Spleen (tissue), 11 donors: Measurements from ENCODE around the gene FAM107B. TPM values are rescaled to one million over a fixed set of nuclear protein-coding genes. Genes with fewer than 3 reads are reported as not detected.
"Not testable (repeated sequence)": the region's sequence is repeated elsewhere in the genome, so short reads cannot be mapped to it uniquely, and the experiment has no call there.

Experiments
- DNase-seq: peaks from one replicate; pipeline ENCODE4 v3.0.0-alpha.2; 2020
- H3K27ac ChIP-seq, 8 donors: fragments of 200-600 bp; sonication (generic) in 7 of 8; 1 replicate in 4 of 8; 2 replicates in 4 of 8; pipeline versions ENCODE4 v1.5.0 to v1.8.0; 2016 to 2021; ENCODE audit warnings: inconsistent platforms in 4 of 8, mild to moderate bottlenecking in 4 of 8, moderate library complexity in 1 of 8
- H3K27me3 ChIP-seq, 7 donors: fragments of 200-600 bp; sonication (generic) in 6 of 7; replicated peaks in 1 of 7; 1 replicate in 4 of 7; 2 replicates in 3 of 7; pipeline versions ENCODE4 v1.5.0 to v1.8.0; 2016 to 2021; ENCODE audit warnings: inconsistent platforms in 3 of 7, mild to moderate bottlenecking in 1 of 7
- H3K36me3 ChIP-seq, 6 donors: fragments of 200-600 bp; sonication (generic) in 5 of 6; 1 replicate in 4 of 6; 2 replicates in 2 of 6; pipeline versions ENCODE4 v1.5.0 to v1.8.0; 2016 to 2021; ENCODE audit warnings: inconsistent platforms in 2 of 6
- H3K4me1 ChIP-seq, 6 donors: fragments of 200-600 bp; sonication (generic) in 5 of 6; 1 replicate in 3 of 6; 2 replicates in 3 of 6; pipeline versions ENCODE4 v1.5.0 to v1.8.0; 2016 to 2021; ENCODE audit warnings: inconsistent platforms in 3 of 6
- H3K4me3 ChIP-seq, 8 donors: fragments of 200-600 bp; sonication (generic) in 7 of 8; 1 replicate in 4 of 8; 2 replicates in 4 of 8; pipeline versions ENCODE4 v1.5.0 to v1.8.0; 2016 to 2021; ENCODE audit warnings: inconsistent platforms in 4 of 8, mild to moderate bottlenecking in 4 of 8, moderate library complexity in 2 of 8
- H3K9me3 ChIP-seq, 8 donors: fragments of 200-600 bp; sonication (generic) in 7 of 8; 1 replicate in 4 of 8; 2 replicates in 4 of 8; pipeline versions ENCODE4 v1.5.0 to v1.8.0; 2016 to 2021; ENCODE audit warnings: inconsistent platforms in 4 of 8
- CTCF ChIP-seq, 11 experiments: fragments of 200-600 bp in 7 of 11; fragments of 450-650 bp in 4 of 11; sonication (generic) in 4 of 11; IDR thresholded peaks in 8 of 11; conservative IDR thresholded peaks in 3 of 11; 1 replicate in 7 of 11; 2 replicates in 4 of 11; pipeline versions ENCODE4 v1.4.0 to v1.8.0; 2016 to 2021; ENCODE audit warnings: antibody characterized with exemption in 11 of 11, inconsistent platforms in 4 of 11, mild to moderate bottlenecking in 1 of 11
- POLR2A ChIP-seq, 3 donors: fragments of 450-650 bp; IDR thresholded peaks; one replicate each; pipeline ENCODE4 v1.5.1; 2017; ENCODE audit warnings: antibody characterized with exemption in 3 of 3, mild to moderate bottlenecking in 1 of 3
- POLR2AphosphoS5 ChIP-seq, 3 donors: sonication (generic); formaldehyde crosslinking; IDR thresholded peaks; one replicate each; pipeline ENCODE4 v1.5.1; 2017; ENCODE audit warnings: antibody characterized with exemption in 3 of 3
- WGBS, 5 donors: extraction: QIAGEN DNeasy Blood & Tissue Kit in 3 of 5; methylation state at CpG; one replicate each; pipeline versions ENCODE4 v1.1.5 to v1.1.7; 2013 to 2018; 5-methylcytosine and 5-hydroxymethylcytosine counted together
- intact Hi-C: fragments of 100-400 bp; cut with DNase I; formaldehyde crosslinking; loops from one replicate; pipeline ENCODE4 v1.15.0; 2023; ENCODE audit warnings: low total_unique reads
- polyA plus RNA-seq, 3 donors: library from polyadenylated mRNA; stranded (reverse); fragments of 200-250 nt; gene quantifications; one replicate each; pipeline ENCODE4 v1.2.1, GENCODE V29; 2013
- total RNA-seq, 7 donors: library from RNA; depleted of rRNA in 3 of 7; stranded (reverse); fragments of >200 nt in 3 of 7; fragmentation: NEBNext Ultra II Directional in 4 of 7; extraction: Animal tissue kit (Norgen Biotek cat#: 25700) in 4 of 7; gene quantifications; one replicate each; pipeline versions ENCODE4 v1.1.0 to v1.2.1, GENCODE V29; 2016 to 2021
- donor health status: healthy with polysubstance abuse.
- donor health status: DM: no; HTN: no; CAD: no; lungs with moderate emphysema.
- donor health status: DM: no; HTN: no; CAD: no.
- donor health status: Bipolar disorder and iron deficiency.
- donor health status: healthy.
- donor health status: DM: no; HTN: no; CAD: no.
- donor health status: DM: yes; HTN: yes; CAD: no.

FAM107B gene
- total and polyA plus RNA-seq, 10 donors, result 40.1 to 115 (median 75.5) TPM

GRCh38 chr10:14639637-14640036 is 135.1 kb downstream of the FAM107B start:
- H3K27ac ChIP-seq, result no peak overlapping the region
- TF ChIP-seq POLR2AphosphoS5 (IDR thresholded peaks at IDR 0.05), result no peak
- TF ChIP-seq CTCF (IDR thresholded peaks at IDR 0.05 in 8 of 11, conservative IDR thresholded peaks at IDR 0.05 in 3 of 11), result no peak
- no peak for TF ChIP-seq POLR2A (IDR thresholded peaks at IDR 0.05)
- H3K27me3 ChIP-seq, result no peaks in the 10 kb centered on the region
- H3K36me3 ChIP-seq, result no peaks in the 10 kb centered on the region
- peaks cover 0 to 4% (median 0%) of the 10 kb centered on the region in 8 donors for H3K9me3 ChIP-seq
- DNase-seq, result no peak
- peaks cover 0 to 13% (median 2%) of the 10 kb centered on the region in 6 donors for H3K4me1 ChIP-seq
- no peak overlapping the region for H3K4me3 ChIP-seq
- intact Hi-C loops, result no loop called here
- 68 to 91% (median 73%) methylated on average over 3 of the region's 3 CpGs for WGBS, 5 donors

DNA sequence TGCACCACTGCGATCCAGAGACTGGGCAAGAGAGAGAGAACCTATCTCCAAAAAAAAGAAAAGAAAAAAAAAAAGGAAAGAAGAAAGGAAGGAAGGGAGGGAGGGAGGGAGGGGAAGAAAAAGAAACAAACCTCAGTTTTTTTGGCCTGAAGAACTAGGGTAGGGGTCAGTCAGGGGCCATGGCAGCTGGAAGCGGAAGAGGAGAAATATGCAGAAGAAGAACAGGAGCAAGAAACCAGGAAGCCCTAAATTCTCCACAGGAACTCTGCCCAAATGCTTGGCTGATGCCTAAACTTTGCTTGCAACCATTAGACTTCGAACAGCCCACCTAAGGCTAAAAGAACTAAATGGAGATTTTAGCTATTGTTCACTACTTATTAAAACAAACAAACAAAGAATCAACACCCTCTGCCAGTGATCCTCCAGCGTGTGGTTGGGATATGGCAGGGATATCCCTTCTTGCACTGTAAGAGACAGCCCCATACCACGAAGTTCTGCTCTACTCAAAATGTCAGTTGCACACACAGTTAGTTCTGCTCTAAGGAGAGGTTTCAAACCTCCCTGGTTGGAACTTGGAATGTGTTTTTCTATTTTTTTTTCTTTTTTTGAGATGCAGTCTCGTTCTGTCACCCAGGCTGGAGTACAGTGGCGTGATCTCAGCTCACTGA is 139.5 kb downstream of the FAM107B start:
- H3K27ac ChIP-seq, result peak overlapping the region in 1 of 8 donors; percentile 2
- no peaks in the 10 kb centered on the region for H3K27me3 ChIP-seq
- intact Hi-C loops, result no loop called here
- no peaks in the 10 kb centered on the region for H3K9me3 ChIP-seq
- WGBS, 5 donors, result 70 to 84% (median 75%) methylated on average over 7 of the region's 7 CpGs
- no peaks in the 10 kb centered on the region for H3K36me3 ChIP-seq
- no peak for DNase-seq
- peaks cover 0 to 18% (median 3%) of the 10 kb centered on the region in 6 donors for H3K4me1 ChIP-seq
- no peak overlapping the region for H3K4me3 ChIP-seq
- no peak for TF ChIP-seq POLR2A (IDR thresholded peaks at IDR 0.05)
- no peak for TF ChIP-seq POLR2AphosphoS5 (IDR thresholded peaks at IDR 0.05)
- TF ChIP-seq CTCF (IDR thresholded peaks at IDR 0.05 in 8 of 11, conservative IDR thresholded peaks at IDR 0.05 in 3 of 11), result no peak

DNA sequence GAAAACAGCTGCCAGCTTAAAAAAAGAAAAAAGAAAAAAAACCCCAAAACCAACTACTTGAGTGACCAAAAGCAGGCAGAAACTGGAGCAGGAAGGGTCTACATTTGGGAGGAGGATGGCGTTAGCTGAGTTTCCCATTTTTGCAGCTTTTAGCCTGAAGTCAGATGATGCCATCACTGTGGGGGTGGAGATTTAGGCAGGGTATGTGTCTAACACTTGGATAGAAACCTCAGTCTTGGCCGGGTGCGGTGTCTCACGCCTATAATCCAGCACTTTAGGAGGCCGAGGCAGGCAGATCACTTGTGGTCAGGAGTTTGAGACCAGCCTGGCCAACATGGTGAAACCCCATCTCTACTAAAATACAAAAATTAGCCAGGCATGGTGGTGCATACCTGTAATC is 140.1 kb downstream of the FAM107B start:
- H3K27me3 ChIP-seq, intact Hi-C loops, DNase-seq, H3K36me3 ChIP-seq, H3K4me3 ChIP-seq, H3K9me3 ChIP-seq: not testable (repeated sequence)
- WGBS, 5 donors, result 73 to 88% (median 75%) methylated on average over 5 of the region's 5 CpGs
- peaks cover 0 to 24% (median 5%) of the 10 kb centered on the region in 6 donors for H3K4me1 ChIP-seq
- H3K27ac ChIP-seq, result peak overlapping the region in 1 of 8 donors; percentile 2

DNA sequence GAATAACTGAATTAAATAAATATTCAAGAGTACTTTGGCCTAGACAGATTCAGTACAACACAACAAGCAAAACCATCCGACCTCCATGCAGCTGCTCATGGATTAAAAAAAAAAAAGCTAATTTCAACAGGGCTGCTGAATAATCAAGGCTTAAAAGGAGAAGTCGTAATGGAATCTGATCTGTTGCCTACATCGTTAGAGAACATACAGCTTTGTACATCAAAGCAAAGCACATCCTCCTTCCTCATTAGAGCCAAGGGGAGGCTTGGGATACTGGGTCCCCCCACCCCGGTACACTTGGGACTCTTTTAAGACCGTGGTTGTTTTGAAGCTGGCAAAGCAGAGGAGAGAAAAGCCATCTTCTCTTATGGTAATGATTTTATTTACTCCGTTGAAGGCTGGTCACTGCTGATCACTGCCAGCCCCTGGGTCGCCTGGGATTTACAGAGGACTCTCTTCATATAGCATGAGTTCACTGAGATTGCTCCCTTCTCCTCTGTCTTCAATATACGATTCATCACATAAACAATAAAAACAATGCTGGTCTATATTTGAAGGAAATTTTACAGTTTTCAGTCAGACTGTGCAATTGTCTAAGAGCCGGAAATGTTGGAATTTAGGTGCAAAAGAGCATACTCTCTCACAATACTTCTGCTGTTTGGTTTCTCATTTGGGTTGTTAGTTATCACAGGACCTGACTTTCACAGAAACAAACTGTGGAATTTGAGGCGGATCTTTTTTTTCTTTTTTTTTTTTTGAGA is 148.8 kb downstream of the FAM107B start:
- Histone ChIP-seq H3K27ac (no peak overlapping the region), H3K4me3 (no peak overlapping the region), H3K4me1 (peaks cover 0 to 31% (median 3%) of the 10 kb centered on the region in 6 donors), H3K36me3 (no peaks in the 10 kb centered on the region), H3K9me3 (no peaks in the 10 kb centered on the region), H3K27me3 (no peaks in the 10 kb centered on the region)
- no peak for TF ChIP-seq POLR2A (IDR thresholded peaks at IDR 0.05)
- TF ChIP-seq POLR2AphosphoS5 (IDR thresholded peaks at IDR 0.05), result no peak
- no peak for TF ChIP-seq CTCF (IDR thresholded peaks at IDR 0.05 in 8 of 11, conservative IDR thresholded peaks at IDR 0.05 in 3 of 11)
- DNase-seq, result no peak
- intact Hi-C loops, result no loop called here
- WGBS, 5 donors, result 67 to 76% (median 70%) methylated on average over 10 of the region's 10 CpGs
